Mucosa of gallbladder (tissue), 1 donor: ENCODE results near the gene ZFP28. TPM values are rescaled to one million over a fixed set of nuclear protein-coding genes. Genes with fewer than 3 reads are reported as not detected.
A peak's percentile ranks its signal among the peaks of the same experiment; 100 is the strongest.

Experiments used
- DNase-seq: peaks from one replicate; pipeline ENCODE4 v3.0.0-alpha.2; 2020; ENCODE audit warnings: low spot score
- total RNA-seq: library from RNA; stranded (reverse); gene quantifications from one replicate; pipeline ENCODE4 v1.2.1, GENCODE V29; 2021
- donor health status: DM: no; HTN: no; CAD: no.

ZFP28 gene
- total RNA-seq: 9.4 TPM

GRCh38 chr19:56538761-56539263 lies at the start of gene ZFP28:
Gene ZFP28 (plus strand): TSS chr19:56538948. CDS start chr19:56539019, 71 bp downstream.
- DNase-seq: peak; percentile 10

GRCh38 chr19:56491399-56491798 lies 47.3 kb upstream of the ZFP28 start:
- no peak for DNase-seq

GRCh38 chr19:56504581-56504980 lies 34.2 kb upstream of the ZFP28 start:
- no peak for DNase-seq

GRCh38 chr19:56507446-56508289 lies 31.1 kb upstream of the ZFP28 start, which contains the start of gene ZNF471:
Gene ZNF471 (plus strand): TSS chr19:56507855. CDS start chr19:56511572, 3,717 bp downstream.
- peak; percentile 99 for DNase-seq

- DNase-seq: no peak
Observed at GRCh38 chr19:56508290-56508778, 30.4 kb upstream of the ZFP28 start.

GRCh38 chr19:56525214-56525860 lies 13.4 kb upstream of the ZFP28 start:
- no peak for DNase-seq

- DNase-seq: no peak
Observed at GRCh38 chr19:56537442-56537841, 1.3 kb upstream of the ZFP28 start.

GRCh38 chr19:56538254-56538760 lies 441 bp upstream of the ZFP28 start:
- peak; percentile 92 for DNase-seq

GRCh38 chr19:56543776-56544175 lies 5.0 kb downstream of the ZFP28 start:
- no peak for DNase-seq

- DNase-seq: no peak
Observed at GRCh38 chr19:56547535-56547934, 8.8 kb downstream of the ZFP28 start.

- no peak for DNase-seq
Observed at GRCh38 chr19:56554272-56554869, 15.6 kb downstream of the ZFP28 start.

GRCh38 chr19:56562766-56563165 lies 24.0 kb downstream of the ZFP28 start:
- no peak for DNase-seq

- peak; percentile 19 for DNase-seq
Observed at GRCh38 chr19:56566904-56567273, 28.1 kb downstream of the ZFP28 start.

- DNase-seq: peak; percentile 96
Observed at GRCh38 chr19:56567274-56568120, 28.7 kb downstream of the ZFP28 start, which contains the start of gene ZNF470. Gene ZNF470 (plus strand): TSS chr19:56567468. CDS start chr19:56570312, 2,844 bp downstream.

GRCh38 chr19:56572589-56572988 lies 33.8 kb downstream of the ZFP28 start:
- no peak for DNase-seq

GRCh38 chr19:56573914-56574313 lies 35.2 kb downstream of the ZFP28 start:
- no peak for DNase-seq

GRCh38 chr19:56577719-56578602 lies 39.2 kb downstream of the ZFP28 start:
- DNase-seq: no peak

- DNase-seq: no peak
Observed at GRCh38 chr19:56594446-56594782, 55.7 kb downstream of the ZFP28 start.

- peak; percentile 89 for DNase-seq
Observed at GRCh38 chr19:56594783-56595547, 56.2 kb downstream of the ZFP28 start, which contains the start of gene ZNF71. Gene ZNF71 (plus strand): TSS chr19:56595302. CDS start chr19:56601559, 6,257 bp downstream.
